LNCAP (cell line): ENCODE results near the gene ARHGEF28.

Experiments used
- CTCF ChIP-seq: fragments of 450-650 bp; IDR thresholded peaks from 2 replicates; pipeline ENCODE4 v1.5.1; 2017; ENCODE audit warnings: mild to moderate bottlenecking

The ARHGEF28 gene

GRCh38 chr5:73917891-73918290 is 291.9 kb downstream of the ARHGEF28 start:
- no peak for TF ChIP-seq CTCF

GRCh38 chr5:73918791-73919221 is 292.8 kb downstream of the ARHGEF28 start:
- TF ChIP-seq CTCF = no peak

- TF ChIP-seq CTCF = no peak
These were observed 295.7 kb downstream of the ARHGEF28 start for GRCh38 chr5:73921741-73922140.

- TF ChIP-seq CTCF = no peak
These were observed 296.2 kb downstream of the ARHGEF28 start for GRCh38 chr5:73922224-73922623.

GRCh38 chr5:73922875-73923557 is 297.0 kb downstream of the ARHGEF28 start:
- no peak for TF ChIP-seq CTCF

- TF ChIP-seq CTCF = no peak
These were observed 302.6 kb downstream of the ARHGEF28 start for GRCh38 chr5:73928476-73929070.

- no peak for TF ChIP-seq CTCF
These were observed 309.7 kb downstream of the ARHGEF28 start for GRCh38 chr5:73935719-73936118.
